ENCODE measurements around the gene MYBPC3. TPM values are rescaled to one million over a fixed set of nuclear protein-coding genes. Genes with fewer than 3 reads are reported as not detected.
A peak's percentile ranks its signal among the peaks of the same experiment; 100 is the strongest.

The MYBPC3 gene
- total RNA-seq, 1 donor from 2014 or later, result not detected

- Histone ChIP-seq H3K9ac (ENCODE audit: low read length) (peak overlapping the region; percentile 71), H3K4me2 (ENCODE audit: low read length) (peak overlapping the region; percentile 89), H4K20me1 (ENCODE audit: insufficient read depth, low read length) (no peaks in the 10 kb centered on the region), H3K79me2 (ENCODE audit: insufficient read depth, low read length) (no peaks in the 10 kb centered on the region), H3K27me3 (ENCODE audit: insufficient read depth, low read length) (no peaks in the 10 kb centered on the region), H3K27ac (ENCODE audit: low read depth, low read length) (no peak overlapping the region), H3K9me3 (ENCODE audit: insufficient read depth, low read depth, low read length) (no peaks in the 10 kb centered on the region), H3K36me3 (ENCODE audit: insufficient read depth, low read length) (no peaks in the 10 kb centered on the region), H3K4me1 (ENCODE audit: insufficient read depth, low read length) (no peaks in the 10 kb centered on the region), H2AFZ (ENCODE audit: low read depth, low read length) (peak overlapping the region; percentile 86), H3K4me3 (ENCODE audit: insufficient read depth, low read depth, low read length) (peak overlapping the region; percentile 55)
- Mint-ChIP-seq H3K27ac (ENCODE audit: unreplicated experiment) (peak overlapping the region; percentile 84), H3K4me1 (ENCODE audit: low read depth, unreplicated experiment) (peaks cover 4% of the 10 kb centered on the region), H3K36me3 (ENCODE audit: low read depth, unreplicated experiment) (no peaks in the 10 kb centered on the region), H3K9me3 (ENCODE audit: unreplicated experiment) (no peaks in the 10 kb centered on the region), H3K27me3 (ENCODE audit: low read depth, unreplicated experiment) (no peaks in the 10 kb centered on the region), H3K4me3 (ENCODE audit: unreplicated experiment) (peak overlapping the region; percentile 54)
- TF ChIP-seq, protein P1, sequence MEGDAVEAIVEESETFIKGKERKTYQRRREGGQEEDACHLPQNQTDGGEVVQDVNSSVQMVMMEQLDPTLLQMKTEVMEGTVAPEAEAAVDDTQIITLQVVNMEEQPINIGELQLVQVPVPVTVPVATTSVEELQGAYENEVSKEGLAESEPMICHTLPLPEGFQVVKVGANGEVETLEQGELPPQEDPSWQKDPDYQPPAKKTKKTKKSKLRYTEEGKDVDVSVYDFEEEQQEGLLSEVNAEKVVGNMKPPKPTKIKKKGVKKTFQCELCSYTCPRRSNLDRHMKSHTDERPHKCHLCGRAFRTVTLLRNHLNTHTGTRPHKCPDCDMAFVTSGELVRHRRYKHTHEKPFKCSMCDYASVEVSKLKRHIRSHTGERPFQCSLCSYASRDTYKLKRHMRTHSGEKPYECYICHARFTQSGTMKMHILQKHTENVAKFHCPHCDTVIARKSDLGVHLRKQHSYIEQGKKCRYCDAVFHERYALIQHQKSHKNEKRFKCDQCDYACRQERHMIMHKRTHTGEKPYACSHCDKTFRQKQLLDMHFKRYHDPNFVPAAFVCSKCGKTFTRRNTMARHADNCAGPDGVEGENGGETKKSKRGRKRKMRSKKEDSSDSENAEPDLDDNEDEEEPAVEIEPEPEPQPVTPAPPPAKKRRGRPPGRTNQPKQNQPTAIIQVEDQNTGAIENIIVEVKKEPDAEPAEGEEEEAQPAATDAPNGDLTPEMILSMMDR (IDR thresholded peaks at IDR 0.05; ENCODE audit: insufficient read depth, low read depth, low read length), result no peak
- no peak for TF ChIP-seq EZH2 (IDR thresholded peaks at IDR 0.05; ENCODE audit: insufficient read depth, low read length)
- DNase-seq (ENCODE audit: low read depth) (no peak), FAIRE-seq (no peak)
Measured at GRCh38 chr11:47399860-47400767, 47.6 kb upstream of the MYBPC3 start.

- H3K79me2 ChIP-seq (ENCODE audit: insufficient read depth, low read length), result no peaks in the 10 kb centered on the region
- H3K9me3 Mint-ChIP-seq (ENCODE audit: unreplicated experiment), result no peaks in the 10 kb centered on the region
- no peak overlapping the region for H3K4me3 Mint-ChIP-seq (ENCODE audit: unreplicated experiment)
- no peaks in the 10 kb centered on the region for H3K9me3 ChIP-seq (ENCODE audit: insufficient read depth, low read depth, low read length)
- no peak overlapping the region for H3K9ac ChIP-seq (ENCODE audit: low read length)
- no peak overlapping the region for H3K4me2 ChIP-seq (ENCODE audit: low read length)
- H3K4me1 Mint-ChIP-seq (ENCODE audit: low read depth, unreplicated experiment), result peaks cover 10% of the 10 kb centered on the region
- DNase-seq (ENCODE audit: low read depth) (no peak), FAIRE-seq (no peak)
- TF ChIP-seq, protein P1 (IDR thresholded peaks at IDR 0.05; ENCODE audit: insufficient read depth, low read depth, low read length), result no peak
- no peak for TF ChIP-seq EZH2 (IDR thresholded peaks at IDR 0.05; ENCODE audit: insufficient read depth, low read length)
- H3K36me3 Mint-ChIP-seq (ENCODE audit: low read depth, unreplicated experiment), result no peaks in the 10 kb centered on the region
- H3K4me3 ChIP-seq (ENCODE audit: insufficient read depth, low read depth, low read length), result no peak overlapping the region
- H3K36me3 ChIP-seq (ENCODE audit: insufficient read depth, low read length), result no peaks in the 10 kb centered on the region
- H2AFZ ChIP-seq (ENCODE audit: low read depth, low read length), result no peak overlapping the region
- H3K4me1 ChIP-seq (ENCODE audit: insufficient read depth, low read length), result peaks cover 6% of the 10 kb centered on the region
- H3K27ac Mint-ChIP-seq (ENCODE audit: unreplicated experiment), result no peak overlapping the region
- no peaks in the 10 kb centered on the region for H3K27me3 Mint-ChIP-seq (ENCODE audit: low read depth, unreplicated experiment)
- H3K27ac ChIP-seq (ENCODE audit: low read depth, low read length), result no peak overlapping the region
- H3K27me3 ChIP-seq (ENCODE audit: insufficient read depth, low read length), result no peaks in the 10 kb centered on the region
- no peaks in the 10 kb centered on the region for H4K20me1 ChIP-seq (ENCODE audit: insufficient read depth, low read length)
Measured at GRCh38 chr11:47398551-47398950, 46.0 kb upstream of the MYBPC3 start.

GRCh38 chr11:47398011-47398410 is 45.5 kb upstream of the MYBPC3 start:
- no peaks in the 10 kb centered on the region for H3K9me3 Mint-ChIP-seq (ENCODE audit: unreplicated experiment)
- FAIRE-seq, result no peak

More at GRCh38 chr11:47398011-47398410, 45.5 kb upstream of the MYBPC3 start:
- no peak overlapping the region for H3K9ac ChIP-seq (ENCODE audit: low read length)
- no peaks in the 10 kb centered on the region for H3K27me3 ChIP-seq (ENCODE audit: insufficient read depth, low read length)
- DNase-seq (ENCODE audit: low read depth), result no peak
- H3K9me3 ChIP-seq (ENCODE audit: insufficient read depth, low read depth, low read length), result no peaks in the 10 kb centered on the region
- no peak overlapping the region for H3K27ac ChIP-seq (ENCODE audit: low read depth, low read length)
- H3K4me2 ChIP-seq (ENCODE audit: low read length), result no peak overlapping the region
- Mint-ChIP-seq H3K36me3 (ENCODE audit: low read depth, unreplicated experiment) (no peaks in the 10 kb centered on the region), H3K27me3 (ENCODE audit: low read depth, unreplicated experiment) (no peaks in the 10 kb centered on the region), H3K27ac (ENCODE audit: unreplicated experiment) (no peak overlapping the region), H3K4me1 (ENCODE audit: low read depth, unreplicated experiment) (peaks cover 11% of the 10 kb centered on the region), H3K4me3 (ENCODE audit: unreplicated experiment) (no peak overlapping the region)
- no peaks in the 10 kb centered on the region for H3K79me2 ChIP-seq (ENCODE audit: insufficient read depth, low read length)
- H3K4me3 ChIP-seq (ENCODE audit: insufficient read depth, low read depth, low read length), result no peak overlapping the region
- no peaks in the 10 kb centered on the region for H4K20me1 ChIP-seq (ENCODE audit: insufficient read depth, low read length)
- H3K36me3 ChIP-seq (ENCODE audit: insufficient read depth, low read length), result no peaks in the 10 kb centered on the region
- H3K4me1 ChIP-seq (ENCODE audit: insufficient read depth, low read length), result peaks cover 6% of the 10 kb centered on the region
- H2AFZ ChIP-seq (ENCODE audit: low read depth, low read length), result no peak overlapping the region
- TF ChIP-seq, protein P1 (IDR thresholded peaks at IDR 0.05; ENCODE audit: insufficient read depth, low read depth, low read length), result no peak
- no peak for TF ChIP-seq EZH2 (IDR thresholded peaks at IDR 0.05; ENCODE audit: insufficient read depth, low read length)
